SH-SY5Y (cell line): Measurements from ENCODE around the gene MFSD12.

Experiments
- GATA2 ChIP-seq: IDR thresholded peaks from 2 replicates; pipeline ENCODE4 v1.6.1; 2011; ENCODE audit warnings: mild to moderate bottlenecking, low read depth, low read length
- GATA3 ChIP-seq: IDR thresholded peaks from 2 replicates; pipeline ENCODE4 v1.6.1; 2011; ENCODE audit warnings: low read depth, mild to moderate bottlenecking, low read length, moderate library complexity

DNA sequence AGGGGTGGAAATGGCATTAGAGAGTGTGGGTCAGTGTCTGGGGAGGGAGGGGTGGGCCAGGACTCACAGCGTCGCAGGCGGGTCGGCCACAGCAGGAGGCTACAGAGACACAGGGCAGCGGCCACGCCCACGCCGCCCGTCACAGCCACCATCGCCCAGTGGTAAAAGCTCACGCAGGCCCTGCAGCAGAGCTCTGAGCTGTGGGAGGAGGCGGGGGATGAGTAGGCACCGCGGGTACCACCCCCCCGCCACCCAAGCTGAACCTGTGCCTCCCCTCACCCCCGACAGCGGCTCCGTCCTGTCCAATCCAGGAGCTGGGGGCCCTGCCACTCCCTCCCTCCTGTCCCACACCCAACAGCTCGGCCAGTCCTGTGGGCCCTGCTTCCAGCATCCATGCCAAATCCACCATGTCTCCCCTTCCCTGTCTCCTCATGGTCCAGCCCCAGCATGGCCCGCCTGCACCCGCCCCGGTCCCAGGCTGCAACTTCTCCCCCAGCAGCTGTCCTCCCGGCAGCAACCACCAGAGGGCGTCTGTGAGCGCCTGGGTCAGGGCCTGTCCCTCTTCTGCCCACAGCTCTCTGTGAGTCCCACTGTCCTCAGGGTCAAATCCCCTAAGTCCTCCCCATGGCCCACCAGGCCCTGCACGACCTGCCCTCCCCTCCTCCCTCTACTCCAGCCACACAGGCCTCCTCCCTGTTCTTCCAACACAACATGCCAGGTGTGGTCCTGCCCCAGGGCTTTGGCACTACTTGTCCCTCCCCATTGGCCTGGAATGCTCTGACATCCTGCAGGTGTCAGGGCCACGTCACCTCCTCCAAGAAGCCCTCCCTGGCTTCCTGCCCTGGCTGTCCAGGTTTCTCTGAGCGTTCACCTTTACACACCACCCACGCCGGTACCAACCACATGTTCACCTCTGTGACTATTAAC, 12.4 kb downstream of the MFSD12 start:
- TF ChIP-seq GATA3 (no peak), GATA2 (no peak)
